HG03066 (cell line): ENCODE data around the gene SCAF4.
"Not testable (repeated sequence)": the region's sequence is repeated elsewhere in the genome, so short reads cannot be mapped to it uniquely, and the experiment has no call there.

Source experiments
- ATAC-seq: cut with Tn5 transposase; IDR thresholded peaks from one replicate; pipeline ENCODE4 v1.9.1; 2021; ENCODE audit warnings: low read depth; ENCODE audit not compliant: unreplicated experiment

The SCAF4 gene, protein sequence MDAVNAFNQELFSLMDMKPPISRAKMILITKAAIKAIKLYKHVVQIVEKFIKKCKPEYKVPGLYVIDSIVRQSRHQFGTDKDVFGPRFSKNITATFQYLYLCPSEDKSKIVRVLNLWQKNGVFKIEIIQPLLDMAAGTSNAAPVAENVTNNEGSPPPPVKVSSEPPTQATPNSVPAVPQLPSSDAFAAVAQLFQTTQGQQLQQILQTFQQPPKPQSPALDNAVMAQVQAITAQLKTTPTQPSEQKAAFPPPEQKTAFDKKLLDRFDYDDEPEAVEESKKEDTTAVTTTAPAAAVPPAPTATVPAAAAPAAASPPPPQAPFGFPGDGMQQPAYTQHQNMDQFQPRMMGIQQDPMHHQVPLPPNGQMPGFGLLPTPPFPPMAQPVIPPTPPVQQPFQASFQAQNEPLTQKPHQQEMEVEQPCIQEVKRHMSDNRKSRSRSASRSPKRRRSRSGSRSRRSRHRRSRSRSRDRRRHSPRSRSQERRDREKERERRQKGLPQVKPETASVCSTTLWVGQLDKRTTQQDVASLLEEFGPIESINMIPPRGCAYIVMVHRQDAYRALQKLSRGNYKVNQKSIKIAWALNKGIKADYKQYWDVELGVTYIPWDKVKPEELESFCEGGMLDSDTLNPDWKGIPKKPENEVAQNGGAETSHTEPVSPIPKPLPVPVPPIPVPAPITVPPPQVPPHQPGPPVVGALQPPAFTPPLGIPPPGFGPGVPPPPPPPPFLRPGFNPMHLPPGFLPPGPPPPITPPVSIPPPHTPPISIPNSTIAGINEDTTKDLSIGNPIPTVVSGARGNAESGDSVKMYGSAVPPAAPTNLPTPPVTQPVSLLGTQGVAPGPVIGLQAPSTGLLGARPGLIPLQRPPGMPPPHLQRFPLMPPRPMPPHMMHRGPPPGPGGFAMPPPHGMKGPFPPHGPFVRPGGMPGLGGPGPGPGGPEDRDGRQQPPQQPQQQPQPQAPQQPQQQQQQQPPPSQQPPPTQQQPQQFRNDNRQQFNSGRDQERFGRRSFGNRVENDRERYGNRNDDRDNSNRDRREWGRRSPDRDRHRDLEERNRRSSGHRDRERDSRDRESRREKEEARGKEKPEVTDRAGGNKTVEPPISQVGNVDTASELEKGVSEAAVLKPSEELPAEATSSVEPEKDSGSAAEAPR

DNA sequence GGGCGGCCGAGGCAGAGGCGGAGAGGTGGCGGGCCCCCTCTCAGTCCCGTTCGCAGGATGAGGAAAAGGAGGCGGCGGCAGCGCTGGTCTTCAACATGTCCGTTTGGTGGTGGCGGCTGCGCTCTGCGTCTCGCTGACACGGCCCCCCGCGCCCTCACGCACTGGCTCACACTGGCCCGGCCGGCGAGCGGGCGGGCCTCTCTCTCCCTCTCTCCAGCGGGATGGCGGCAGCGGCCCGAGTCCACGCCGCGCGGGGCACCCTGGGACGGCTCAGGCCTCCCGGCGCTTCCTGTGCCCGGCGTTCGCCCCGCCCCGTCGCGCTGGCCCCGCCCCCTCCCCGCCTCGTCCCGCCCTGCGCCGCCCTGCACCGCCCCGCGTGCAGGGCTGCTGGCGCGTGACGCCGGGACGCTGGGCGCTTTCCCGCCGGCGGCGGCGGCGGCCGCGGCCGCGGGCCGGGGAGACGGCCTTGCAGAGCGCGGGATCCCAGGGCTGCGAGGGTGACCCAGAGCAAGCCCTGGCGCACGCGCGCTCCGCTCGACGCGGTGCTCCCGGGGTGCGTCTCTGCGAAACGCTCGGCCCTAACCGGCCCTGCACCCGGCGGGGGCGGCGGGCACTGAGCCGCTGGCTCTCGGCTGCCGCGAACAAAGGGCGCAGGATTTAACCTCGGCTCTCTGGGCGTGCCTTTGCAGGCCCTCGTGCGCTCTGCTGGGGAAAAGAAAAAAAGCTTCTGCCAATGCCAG, at the start of gene SCAF4:
Gene SCAF4 (minus strand): TSS at position 262 of the 740 bp plus-strand sequence. CDS start 426 bp downstream, outside the sequence.
- peak; percentile 71 for ATAC-seq

DNA sequence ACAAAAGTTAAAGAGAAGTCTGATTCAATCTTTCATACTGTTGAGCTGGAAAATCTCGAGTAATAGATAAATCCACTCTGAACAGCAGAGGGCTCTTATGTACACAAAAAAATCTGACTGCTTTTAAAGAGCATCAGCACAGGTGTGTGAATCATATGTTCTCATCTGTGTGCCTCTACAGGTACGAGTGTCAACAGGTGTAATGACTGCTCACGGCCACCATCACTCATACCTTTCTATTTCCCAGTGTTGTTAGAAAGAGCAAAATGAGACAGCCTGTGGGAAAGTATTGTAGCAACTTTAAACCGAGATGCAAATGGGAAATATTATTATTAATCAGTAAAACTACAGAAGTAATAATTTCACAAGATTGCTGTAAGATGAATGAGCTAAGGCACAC, 49.0 kb upstream of the SCAF4 start:
- ATAC-seq = no peak

- ATAC-seq = no peak
Observed at GRCh38 chr21:31778546-31778945, 46.6 kb upstream of the SCAF4 start.

DNA sequence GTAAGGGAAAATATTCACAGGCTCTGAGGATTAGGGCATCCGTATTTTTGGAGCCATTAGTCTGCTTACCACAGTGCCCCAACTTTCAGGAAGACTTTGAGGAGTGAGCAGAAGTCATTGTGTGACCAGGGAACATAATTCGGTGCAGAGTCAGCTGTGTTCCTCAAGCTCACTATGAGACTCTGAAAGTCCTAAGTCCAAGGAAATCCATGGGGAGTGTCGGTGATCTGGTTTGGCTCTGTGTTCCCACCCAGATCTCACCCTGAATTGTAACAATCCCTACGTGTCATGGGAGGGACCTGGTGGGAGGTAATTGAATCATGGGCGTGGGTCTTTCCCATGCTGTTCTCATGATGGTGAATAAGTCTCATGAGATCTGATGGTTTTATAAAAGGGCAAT, 45.9 kb upstream of the SCAF4 start:
- no peak for ATAC-seq

DNA sequence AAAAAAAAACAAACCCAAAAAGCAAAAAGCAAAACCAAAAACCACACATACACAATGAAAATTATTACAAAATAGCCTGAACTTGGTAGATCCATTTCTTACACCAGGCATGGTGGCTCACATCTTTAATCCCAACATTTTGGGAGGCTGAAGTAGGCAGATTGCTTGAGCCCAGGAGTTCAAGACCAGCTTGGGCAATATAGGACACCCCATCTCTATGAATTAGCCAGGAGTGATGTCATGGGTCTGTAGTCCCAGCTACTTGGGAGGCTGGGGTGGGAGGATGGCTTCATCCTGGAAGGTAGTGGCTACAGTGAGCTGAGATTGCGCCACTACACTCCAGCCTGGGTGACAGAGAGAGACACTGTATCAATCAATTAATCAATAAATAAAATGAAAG, 42.1 kb upstream of the SCAF4 start:
- no peak for ATAC-seq

DNA sequence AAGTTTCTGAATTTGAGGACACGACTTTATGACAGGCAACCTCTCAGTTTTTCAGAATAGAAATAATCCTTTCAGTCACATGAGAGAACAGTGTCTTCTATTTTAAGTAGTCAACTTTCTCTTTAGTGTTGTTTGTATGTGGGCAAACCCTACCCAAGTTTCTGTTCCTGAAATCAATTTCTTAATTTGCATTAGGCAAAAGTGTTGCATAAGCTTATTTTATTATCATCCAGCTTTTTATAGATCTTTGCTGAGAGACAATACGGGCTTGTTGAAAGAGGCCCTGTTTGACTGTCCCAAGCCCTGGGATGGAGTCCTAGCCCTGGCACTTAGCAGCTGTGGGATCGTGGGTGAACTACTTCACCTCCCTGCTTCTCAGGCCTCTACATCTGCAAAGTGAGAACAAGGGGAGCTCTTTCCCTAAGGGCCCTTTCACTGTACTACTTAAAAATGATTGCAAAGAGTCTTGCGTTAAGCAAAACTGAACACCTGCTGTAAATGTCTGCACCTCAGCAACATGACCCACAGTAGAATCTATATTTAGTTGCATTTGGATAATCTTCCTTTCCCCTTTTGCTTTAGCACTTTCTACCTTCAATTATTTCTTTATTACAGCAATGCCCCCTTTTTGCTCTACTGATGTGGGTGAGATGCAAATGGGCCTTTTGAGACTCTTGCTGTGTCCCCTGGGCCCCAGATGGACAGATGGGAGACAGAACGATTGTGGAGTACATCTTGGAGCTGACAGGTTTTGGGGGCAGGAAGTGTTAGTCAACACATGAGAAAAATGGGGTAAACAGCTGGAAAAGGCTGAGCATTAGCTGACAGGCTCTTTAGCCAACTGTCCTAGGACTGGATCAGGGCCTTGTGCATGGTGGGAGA, 41.0 kb upstream of the SCAF4 start:
- ATAC-seq = peak; percentile 85

GRCh38 chr21:31771685-31772084, 39.8 kb upstream of the SCAF4 start:
- no peak for ATAC-seq

DNA sequence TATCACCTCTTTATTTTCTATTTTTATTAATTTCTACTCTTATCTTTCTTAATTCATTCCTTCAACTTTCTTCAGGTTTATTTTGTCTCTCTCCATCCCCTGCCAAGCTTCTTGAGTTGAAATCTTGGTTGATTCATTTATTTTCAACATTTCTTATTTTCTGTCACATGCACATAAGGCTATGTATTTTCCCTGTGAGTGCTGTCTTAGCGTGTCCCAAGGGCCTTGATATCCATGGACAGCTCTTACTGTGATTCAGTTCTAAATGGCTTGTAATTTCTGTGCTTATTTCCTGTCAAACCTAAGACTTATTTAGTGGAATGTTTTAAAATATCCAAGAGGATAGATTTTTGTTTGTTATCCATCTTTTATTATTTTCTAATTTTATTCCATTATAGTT, 36.8 kb upstream of the SCAF4 start:
- no peak for ATAC-seq

DNA sequence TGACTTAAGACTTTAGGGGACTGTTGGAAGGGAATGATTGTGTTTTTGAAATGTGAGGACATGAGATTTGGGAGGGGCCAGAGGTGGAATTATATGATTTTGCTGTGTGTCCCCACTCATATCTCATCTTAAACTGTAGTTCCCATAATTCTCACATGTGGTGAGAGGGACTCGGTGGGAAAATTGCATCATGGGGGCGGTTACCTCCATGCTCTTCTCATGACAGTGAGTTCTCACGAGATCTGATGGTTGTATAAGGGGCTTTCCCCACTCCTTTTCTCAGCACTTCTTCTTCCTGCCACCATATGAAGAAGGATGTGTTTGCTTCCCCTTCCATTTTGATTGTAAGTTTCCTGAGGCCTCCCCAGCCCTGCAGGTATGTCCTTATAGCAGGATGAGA, 35.0 kb upstream of the SCAF4 start:
- ATAC-seq = no peak

DNA sequence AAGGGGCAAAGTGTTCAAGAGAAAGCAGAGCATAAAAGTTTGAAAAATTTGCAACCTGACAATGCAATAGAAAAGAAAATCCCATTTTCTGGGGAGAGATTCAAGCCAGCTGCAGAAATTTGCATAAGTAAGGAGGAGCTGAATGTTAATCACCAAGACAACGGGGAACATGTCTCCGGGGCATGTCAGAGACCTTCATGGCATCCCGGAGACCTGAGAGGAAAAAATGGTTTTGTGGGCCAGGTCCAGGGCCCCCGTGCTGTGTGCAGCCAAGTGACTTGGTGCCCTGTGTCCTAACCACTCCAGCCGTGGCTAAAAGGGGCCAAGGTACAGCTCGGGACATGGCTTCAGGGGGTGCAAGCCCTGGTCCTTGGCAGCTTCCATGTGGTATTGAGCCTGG, 33.9 kb upstream of the SCAF4 start:
- ATAC-seq = not testable (repeated sequence)

DNA sequence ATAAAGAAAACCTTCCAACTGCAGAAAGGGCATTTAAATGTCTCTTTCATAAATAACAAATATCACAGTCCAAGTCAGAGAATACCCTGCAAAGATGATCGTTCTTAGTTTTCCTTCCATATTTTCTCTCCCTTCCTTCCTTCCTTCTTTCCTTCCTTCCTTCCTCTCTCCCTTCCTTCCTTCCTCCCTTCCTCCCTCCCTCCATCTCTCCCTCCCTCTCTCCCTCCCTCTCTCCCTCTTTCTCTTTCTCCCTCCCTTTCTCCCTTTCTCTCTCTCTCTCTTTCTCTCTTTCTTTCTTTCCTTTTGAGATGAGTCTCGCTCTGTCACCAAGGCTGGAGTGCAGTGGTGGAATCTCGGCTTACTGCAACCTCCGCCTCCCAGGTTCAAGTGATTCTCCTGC, 29.0 kb upstream of the SCAF4 start:
- no peak for ATAC-seq

DNA sequence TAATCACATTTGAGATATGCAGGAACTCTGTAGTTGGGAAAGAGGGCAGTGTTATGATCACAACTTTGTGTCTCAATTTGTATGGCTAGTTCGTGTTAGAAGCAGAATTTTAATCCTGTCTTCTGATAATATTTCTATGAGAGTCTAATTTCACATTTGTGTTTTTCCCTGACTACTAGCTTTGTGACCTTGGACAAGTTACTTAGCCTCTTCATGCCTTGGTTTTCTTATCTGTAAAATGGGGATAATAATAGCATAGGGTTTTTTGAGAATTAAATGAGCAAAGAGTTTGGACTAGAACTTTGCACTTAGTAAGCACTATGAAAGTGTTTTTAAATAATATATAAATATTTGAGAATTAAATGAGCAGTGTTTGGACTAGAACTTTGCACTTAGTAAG, 24.9 kb upstream of the SCAF4 start:
- ATAC-seq = no peak

DNA sequence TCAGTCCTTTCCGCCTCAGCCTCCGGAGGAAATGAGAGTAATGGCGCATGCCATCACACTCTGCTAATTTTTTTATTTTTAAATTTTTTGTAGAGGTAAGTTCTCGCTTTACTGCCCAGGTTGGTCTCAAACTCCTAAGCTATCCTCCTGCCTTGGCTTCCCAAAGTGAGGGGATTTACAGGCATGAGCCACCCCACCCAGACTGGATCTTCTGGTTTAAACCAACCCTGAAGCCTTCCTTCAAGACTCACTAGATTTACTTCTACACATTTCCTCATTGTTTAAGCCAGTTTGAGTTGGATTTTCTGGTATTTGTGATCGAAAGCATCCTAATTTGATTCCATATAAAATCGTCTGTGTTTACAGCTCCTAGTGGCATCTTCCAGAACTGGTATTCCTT, 23.1 kb upstream of the SCAF4 start:
- ATAC-seq = no peak

DNA sequence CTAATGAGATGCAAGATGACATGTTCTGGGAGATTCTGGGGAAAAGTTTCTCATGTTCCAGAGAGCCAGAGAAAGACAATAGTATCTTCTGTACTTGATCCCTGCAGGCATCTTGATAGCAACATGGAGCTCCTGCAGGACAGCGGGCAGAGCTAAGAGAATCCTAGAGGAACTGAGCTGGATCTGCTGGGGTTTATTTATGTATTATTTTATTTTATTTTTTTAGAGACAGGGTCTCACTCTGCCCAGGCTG, 22.7 kb upstream of the SCAF4 start:
- no peak for ATAC-seq

GRCh38 chr21:31753949-31754707, 22.2 kb upstream of the SCAF4 start:
- no peak for ATAC-seq

GRCh38 chr21:31752967-31753366, 21.0 kb upstream of the SCAF4 start:
- ATAC-seq = no peak

DNA sequence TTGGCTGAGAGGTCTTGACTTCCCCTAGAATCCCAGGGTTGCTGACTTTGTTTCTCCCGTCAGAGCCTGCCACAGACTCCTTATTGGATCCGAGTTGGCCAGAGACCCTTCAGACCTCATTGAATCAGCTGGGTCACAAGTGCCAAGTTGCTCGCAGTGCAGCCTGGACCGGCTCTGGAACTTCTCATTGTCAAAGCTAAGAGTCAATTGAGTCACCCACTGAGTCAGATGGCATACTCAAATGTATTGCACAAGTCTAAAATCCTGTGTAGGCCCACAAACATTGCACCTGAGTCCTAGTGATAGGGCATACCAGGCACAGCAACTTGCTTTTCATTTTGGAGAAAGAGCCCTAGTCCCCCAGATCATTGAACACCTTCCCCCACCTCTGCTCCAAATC, 20.4 kb upstream of the SCAF4 start:
- no peak for ATAC-seq

DNA sequence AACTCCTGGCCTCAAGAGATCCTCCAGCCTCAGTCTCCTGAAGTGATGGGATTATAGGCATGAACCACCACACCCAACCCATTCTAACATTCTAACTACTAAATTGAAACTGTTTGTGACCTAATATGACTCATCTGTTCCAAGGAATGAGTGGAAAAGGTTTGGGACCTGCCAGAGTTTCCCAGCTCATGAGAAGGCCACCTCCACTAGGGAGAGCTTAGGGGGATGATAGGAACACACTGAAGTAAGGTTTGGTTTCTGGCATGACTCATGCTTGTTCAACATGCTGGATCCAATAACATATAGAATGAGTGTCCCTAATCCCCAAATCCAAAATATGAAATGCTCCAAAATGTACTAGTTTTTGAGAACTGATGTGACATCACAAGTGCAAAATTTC, 18.9 kb upstream of the SCAF4 start:
- no peak for ATAC-seq

- no peak for ATAC-seq
Observed at GRCh38 chr21:31744182-31744800, 12.4 kb upstream of the SCAF4 start.
